Activated T-helper 17 cell treated with anti-CD3 and anti-CD28 coated beads, Interleukin-2, amount 50 U/mL, for 72 hours (primary cell): ENCODE data around the gene TRIM62. TPM values are rescaled to one million over a fixed set of nuclear protein-coding genes. Genes with fewer than 3 reads are reported as not detected.

Experiments used
- ATAC-seq: fragments of 150-1000 bp; cut with Tn5 transposase; replicated peaks from 2 replicates; pipeline ENCODE4 v1.10.0; 2021; ENCODE audit warnings: mild to moderate bottlenecking, moderate library complexity
- H3K27ac Mint-ChIP-seq: one replicate; pipeline ENCODE4 v1.8.0; 2022; ENCODE audit warnings: mixed read lengths
- H3K27me3 Mint-ChIP-seq: one replicate; pipeline ENCODE4 v1.8.0; 2022; ENCODE audit warnings: mixed read lengths
- H3K36me3 Mint-ChIP-seq: one replicate; pipeline ENCODE4 v1.8.0; 2022; ENCODE audit warnings: low read depth, mild to moderate bottlenecking, mixed read lengths
- H3K4me1 Mint-ChIP-seq: one replicate; pipeline ENCODE4 v1.8.0; 2022; ENCODE audit warnings: mixed read lengths
- H3K4me3 Mint-ChIP-seq: one replicate; pipeline ENCODE4 v1.8.0; 2022; ENCODE audit warnings: mild to moderate bottlenecking, mixed read lengths
- H3K9me3 Mint-ChIP-seq: one replicate; pipeline ENCODE4 v1.8.0; 2022; ENCODE audit warnings: mixed read lengths
- total RNA-seq, 2 donors: library from RNA; stranded (reverse); gene quantifications; one replicate each; pipeline ENCODE4 v1.2.3, GENCODE V29; 2022

TRIM62 gene
- total RNA-seq, 2 donors from 2014 or later = 4.3 to 6.5 TPM

DNA sequence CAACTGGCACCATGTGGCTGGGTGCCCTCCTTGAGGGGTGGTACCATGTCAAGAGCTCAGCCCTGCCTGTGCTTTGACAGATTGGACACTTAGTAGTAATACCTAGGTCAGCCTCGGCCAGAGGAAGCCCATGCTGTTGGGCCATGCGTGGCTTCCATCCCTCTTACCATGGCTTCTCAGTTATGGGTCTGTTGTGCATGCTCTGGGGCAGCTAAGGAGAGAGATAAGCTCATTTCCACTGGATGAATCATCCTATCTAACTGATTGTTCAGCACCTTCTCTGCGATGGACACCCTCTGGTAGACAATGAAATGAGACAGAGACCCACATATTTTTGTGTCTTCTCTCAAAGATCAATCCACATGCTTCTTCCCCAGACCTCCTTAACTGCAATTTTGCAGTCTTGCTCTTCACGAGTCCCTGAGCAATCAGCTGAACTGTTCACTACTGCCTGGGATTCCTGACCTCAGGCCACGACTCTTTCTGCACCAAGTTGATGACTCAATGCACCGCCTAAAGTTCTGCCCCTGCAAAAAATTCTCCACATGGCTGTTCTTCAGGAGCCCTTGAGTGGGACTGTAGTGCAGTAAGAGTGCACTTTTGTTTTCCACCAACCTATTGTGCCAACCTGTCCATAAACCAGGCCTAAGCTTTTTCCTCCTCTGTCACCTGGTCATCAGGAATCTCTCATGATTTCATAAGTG lies 6.9 kb upstream of the TRIM62 start:
- Mint-ChIP-seq H3K4me3 (no peak overlapping the region), H3K27me3 (peaks cover 14% of the 10 kb centered on the region), H3K36me3 (no peaks in the 10 kb centered on the region), H3K9me3 (no peaks in the 10 kb centered on the region), H3K27ac (no peak overlapping the region), H3K4me1 (peaks cover 8% of the 10 kb centered on the region)
- ATAC-seq = no peak

DNA sequence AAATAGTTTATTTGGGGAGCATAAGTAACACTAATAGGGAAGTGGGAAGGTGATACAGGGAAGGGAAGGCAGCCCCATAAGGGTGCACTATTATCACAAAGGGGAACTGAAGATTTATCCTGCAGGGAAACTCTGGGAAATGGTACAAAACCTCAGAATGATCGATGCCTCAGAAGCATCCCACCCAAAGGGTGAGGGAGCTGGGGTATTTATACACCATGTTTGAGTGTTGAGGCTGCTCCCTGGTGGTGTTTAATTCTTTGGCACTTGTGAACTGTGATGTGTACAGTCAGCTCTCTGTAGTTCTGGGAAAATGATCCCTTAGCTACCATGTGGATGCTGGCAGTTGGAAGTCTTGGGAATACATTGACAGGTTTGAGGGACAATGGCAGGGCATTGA lies 5.1 kb upstream of the TRIM62 start:
- no peaks in the 10 kb centered on the region for H3K36me3 Mint-ChIP-seq

DNA sequence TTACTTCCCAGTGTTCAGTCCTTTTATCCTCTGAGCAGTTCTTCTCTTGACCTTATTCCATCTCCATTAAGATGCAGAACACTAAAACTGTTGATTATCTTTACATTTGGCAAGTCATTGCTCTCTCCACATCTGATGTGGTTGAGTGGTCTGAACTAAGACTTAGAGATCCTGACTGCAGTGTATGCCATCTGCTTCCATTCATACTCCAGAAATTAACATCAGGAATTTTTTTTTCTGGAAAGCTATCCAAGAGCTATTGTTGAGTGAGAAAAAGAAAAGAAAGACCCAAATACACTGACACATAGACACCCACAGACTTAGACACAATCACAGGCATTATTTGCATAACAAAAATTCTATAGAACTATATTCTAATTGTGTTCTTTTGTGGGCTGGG lies 3.7 kb upstream of the TRIM62 start:
- H3K27ac Mint-ChIP-seq = no peak overlapping the region
- no peaks in the 10 kb centered on the region for H3K36me3 Mint-ChIP-seq
- peaks cover 3% of the 10 kb centered on the region for H3K27me3 Mint-ChIP-seq
- H3K4me1 Mint-ChIP-seq = peaks cover 7% of the 10 kb centered on the region
- ATAC-seq = no peak
- no peak overlapping the region for H3K4me3 Mint-ChIP-seq
- no peaks in the 10 kb centered on the region for H3K9me3 Mint-ChIP-seq

More for the DNA sequence above, 5.1 kb upstream of the TRIM62 start:
- H3K27me3 Mint-ChIP-seq = peaks cover 3% of the 10 kb centered on the region
- ATAC-seq = no peak
- peaks cover 8% of the 10 kb centered on the region for H3K4me1 Mint-ChIP-seq
- H3K9me3 Mint-ChIP-seq = no peaks in the 10 kb centered on the region
- no peak overlapping the region for H3K4me3 Mint-ChIP-seq
- no peak overlapping the region for H3K27ac Mint-ChIP-seq

DNA sequence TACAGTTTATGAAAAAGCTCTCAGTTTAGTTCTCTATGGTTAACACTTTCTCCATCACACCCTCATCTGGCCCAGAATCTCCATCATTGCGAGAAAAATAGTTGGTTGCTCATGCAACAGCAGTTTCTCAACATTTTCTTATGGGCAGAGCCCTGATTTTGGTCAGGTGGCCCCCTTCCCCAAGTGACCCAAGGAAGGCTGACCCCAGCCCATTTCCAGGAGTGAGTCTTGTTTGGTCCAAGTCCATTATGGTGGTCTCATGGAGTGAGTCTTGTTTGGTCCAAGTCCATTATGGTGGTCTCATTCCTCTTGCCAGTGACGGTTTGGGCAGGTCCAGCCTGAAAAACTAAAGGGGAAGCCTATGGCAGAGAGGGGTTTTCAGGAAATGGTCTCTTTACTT lies 1.5 kb upstream of the TRIM62 start:
- H3K4me3 Mint-ChIP-seq = peak overlapping the region; percentile 67
- no peak overlapping the region for H3K27ac Mint-ChIP-seq
- H3K9me3 Mint-ChIP-seq = no peaks in the 10 kb centered on the region
- no peak for ATAC-seq
- peaks cover 17% of the 10 kb centered on the region for H3K4me1 Mint-ChIP-seq
- no peaks in the 10 kb centered on the region for H3K36me3 Mint-ChIP-seq
- H3K27me3 Mint-ChIP-seq = peaks cover 3% of the 10 kb centered on the region

DNA sequence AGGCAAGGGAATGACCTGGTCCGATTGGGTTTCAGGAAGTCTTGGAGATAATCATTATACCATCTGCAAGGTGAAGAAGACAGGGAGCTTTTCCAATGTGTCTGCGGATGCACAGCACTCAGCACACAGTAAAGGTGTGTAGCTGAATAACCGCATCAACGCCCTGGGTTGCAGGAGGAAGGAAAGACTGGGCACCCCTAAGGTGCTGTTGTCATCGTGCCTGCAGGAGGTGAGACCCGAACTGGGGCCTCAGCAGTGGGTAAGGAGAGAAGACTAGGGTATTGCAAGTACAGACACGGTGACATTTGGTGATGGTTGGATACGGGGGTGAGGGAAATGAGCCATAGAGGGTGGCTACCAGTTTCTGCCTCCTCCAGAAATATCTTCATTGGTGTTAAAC lies 1.1 kb upstream of the TRIM62 start:
- Mint-ChIP-seq H3K27ac (no peak overlapping the region), H3K9me3 (no peaks in the 10 kb centered on the region), H3K4me3 (peak overlapping the region; percentile 67), H3K27me3 (peaks cover 3% of the 10 kb centered on the region), H3K4me1 (peaks cover 17% of the 10 kb centered on the region), H3K36me3 (no peaks in the 10 kb centered on the region)
- no peak for ATAC-seq

DNA sequence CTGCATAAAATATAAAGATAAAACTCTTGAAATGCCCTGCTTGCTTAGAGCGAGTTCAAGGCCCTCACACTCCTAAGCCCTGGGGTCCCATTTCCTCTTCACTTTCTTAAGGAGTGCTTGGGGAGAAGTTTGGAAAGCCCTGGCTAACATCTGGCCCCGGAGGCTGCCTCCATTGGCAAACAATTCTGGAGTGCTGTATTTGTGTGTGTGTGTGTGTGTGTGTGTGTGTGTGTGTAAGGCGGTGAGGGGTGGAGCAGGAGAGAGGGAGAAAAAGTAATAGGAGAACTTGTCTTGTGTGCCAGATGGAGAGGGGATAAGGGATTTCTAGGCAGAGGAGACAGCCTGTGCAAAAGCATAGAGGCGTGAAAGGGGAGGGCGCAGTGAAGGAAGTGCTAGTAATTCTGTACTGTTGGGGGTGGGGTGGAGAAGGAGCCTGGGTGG lies 578 bp upstream of the TRIM62 start:
- Mint-ChIP-seq H3K4me1 (peaks cover 17% of the 10 kb centered on the region), H3K4me3 (peak overlapping the region; percentile 67), H3K36me3 (no peaks in the 10 kb centered on the region), H3K9me3 (no peaks in the 10 kb centered on the region), H3K27ac (no peak overlapping the region), H3K27me3 (peaks cover 3% of the 10 kb centered on the region)
- ATAC-seq = no peak

DNA sequence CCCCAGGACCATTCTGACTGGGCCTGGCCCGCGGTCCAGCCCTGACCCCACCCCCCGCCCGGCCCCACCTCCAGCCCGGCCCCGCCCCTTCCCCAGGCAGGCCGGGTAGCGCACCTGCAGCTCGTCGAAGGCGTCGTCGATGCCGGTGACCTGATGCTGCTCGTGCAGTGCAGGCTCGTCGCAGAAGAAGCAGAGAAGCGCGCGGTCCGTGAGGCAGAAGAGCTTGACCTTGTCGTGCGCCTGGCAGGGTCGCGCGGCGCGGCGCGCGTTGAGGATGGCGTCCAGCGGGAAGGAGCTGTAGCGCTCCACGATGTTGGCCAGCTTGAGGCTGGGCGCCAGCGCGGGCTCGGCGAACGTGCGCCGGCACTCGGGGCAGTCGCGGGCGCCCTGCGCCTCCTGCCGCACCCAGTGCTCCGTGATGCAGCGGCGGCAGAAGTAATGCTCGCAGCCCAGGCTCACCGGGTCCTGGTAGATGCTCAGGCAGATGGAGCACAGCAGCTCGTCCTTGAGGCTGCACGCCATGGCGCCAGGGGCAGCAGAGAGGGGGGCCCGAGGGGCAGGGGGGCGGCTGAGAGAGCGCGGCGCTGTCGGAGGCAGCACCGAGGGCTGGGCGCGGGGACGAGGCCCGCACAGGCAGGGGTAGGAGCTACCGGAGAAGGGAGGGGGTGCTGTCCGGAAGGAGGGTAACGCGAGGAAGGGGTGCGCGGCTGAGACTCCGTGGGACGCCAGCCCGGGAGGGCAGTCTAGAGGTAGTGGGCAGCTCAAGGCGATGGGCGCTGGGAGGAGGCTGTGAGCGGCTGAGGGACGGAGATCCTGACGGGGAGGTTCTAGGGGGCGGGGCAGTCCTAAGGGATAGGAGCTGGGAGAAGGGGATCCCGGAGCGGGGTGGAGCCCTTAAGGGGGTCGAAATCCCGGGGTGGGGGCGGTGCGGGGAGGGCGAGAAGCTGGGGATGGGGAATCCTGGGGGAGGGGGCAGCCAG lies 642 bp downstream of the TRIM62 start:
- peak overlapping the region; percentile 67 for H3K4me3 Mint-ChIP-seq
- peak; percentile 94 for ATAC-seq
- H3K27me3 Mint-ChIP-seq = peaks cover 3% of the 10 kb centered on the region
- peak overlapping the region; percentile 17 for H3K27ac Mint-ChIP-seq
- no peaks in the 10 kb centered on the region for H3K9me3 Mint-ChIP-seq
- no peaks in the 10 kb centered on the region for H3K36me3 Mint-ChIP-seq
- peaks cover 17% of the 10 kb centered on the region for H3K4me1 Mint-ChIP-seq

DNA sequence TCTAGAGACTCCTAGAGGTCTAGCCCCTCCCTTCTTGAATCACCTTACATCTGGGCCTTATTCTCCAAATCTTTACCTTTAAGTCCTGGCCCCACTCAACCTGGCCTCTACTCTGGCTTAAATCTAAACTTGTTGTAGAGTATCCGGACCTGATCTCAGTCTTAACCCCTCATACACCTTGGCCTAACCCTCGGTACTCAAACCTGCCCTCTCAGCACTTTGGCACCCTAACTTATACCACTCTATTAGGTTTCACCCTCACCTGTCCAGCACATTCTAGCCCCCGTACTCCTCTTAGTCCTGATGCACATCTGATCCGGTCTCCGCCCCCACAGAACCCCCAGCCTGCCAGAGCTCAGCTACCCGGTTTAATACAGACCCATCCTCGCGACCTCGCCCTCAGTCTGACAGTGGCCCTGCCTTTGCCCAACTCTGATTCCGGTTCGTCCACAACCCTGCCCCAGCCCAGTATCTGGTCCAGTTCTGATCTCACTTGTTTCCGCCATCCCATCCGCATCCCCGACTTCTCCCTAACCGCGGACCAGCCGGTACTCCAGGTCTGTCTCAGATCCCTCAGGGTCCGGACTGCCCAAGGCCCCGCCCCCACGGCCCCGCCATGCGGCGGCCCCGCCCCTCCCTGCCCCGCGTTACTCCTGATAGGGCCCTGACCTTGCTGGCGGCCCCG lies 1.5 kb downstream of the TRIM62 start:
- peak; percentile 22 for ATAC-seq
- H3K9me3 Mint-ChIP-seq = no peaks in the 10 kb centered on the region
- H3K36me3 Mint-ChIP-seq = no peaks in the 10 kb centered on the region
- H3K27me3 Mint-ChIP-seq = peaks cover under 1% of the 10 kb centered on the region
- peak overlapping the region; percentile 67 for H3K4me3 Mint-ChIP-seq
- H3K4me1 Mint-ChIP-seq = peaks cover 17% of the 10 kb centered on the region
- H3K27ac Mint-ChIP-seq = peak overlapping the region; percentile 17

DNA sequence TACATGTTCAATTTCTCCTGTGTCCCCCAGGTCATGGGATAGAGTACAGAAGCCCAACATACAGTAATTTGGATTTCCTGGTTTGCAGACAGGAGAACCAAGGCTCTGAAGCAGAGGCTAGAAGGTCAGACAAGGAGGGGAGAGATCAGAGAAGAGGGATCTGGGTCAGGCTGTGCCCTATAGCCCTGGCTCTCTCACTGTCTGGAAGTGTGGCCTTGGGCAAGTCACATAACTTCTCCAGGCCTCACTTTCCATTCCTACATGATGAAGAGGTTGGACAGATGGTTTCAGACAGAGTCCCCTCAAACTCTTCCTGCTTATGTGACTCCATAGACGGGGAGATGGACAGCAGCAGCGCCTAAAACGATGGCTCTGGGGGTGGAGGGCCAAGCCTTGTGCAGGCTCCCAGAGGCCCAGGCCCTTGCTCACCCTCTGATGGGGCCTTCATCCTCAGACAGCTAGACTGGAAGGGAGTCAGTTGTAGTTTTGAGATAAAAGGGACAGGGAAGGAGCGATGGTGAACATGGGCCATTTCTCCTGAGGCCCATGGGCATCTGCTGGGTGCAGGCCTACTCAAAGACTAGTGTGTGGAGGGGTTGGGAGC lies 2.9 kb downstream of the TRIM62 start:
- peaks cover 17% of the 10 kb centered on the region for H3K4me1 Mint-ChIP-seq
- H3K27me3 Mint-ChIP-seq = no peaks in the 10 kb centered on the region
- peak overlapping the region; percentile 3 for H3K27ac Mint-ChIP-seq
- no peaks in the 10 kb centered on the region for H3K9me3 Mint-ChIP-seq
- no peak for ATAC-seq
- H3K36me3 Mint-ChIP-seq = no peaks in the 10 kb centered on the region
- H3K4me3 Mint-ChIP-seq = no peak overlapping the region

DNA sequence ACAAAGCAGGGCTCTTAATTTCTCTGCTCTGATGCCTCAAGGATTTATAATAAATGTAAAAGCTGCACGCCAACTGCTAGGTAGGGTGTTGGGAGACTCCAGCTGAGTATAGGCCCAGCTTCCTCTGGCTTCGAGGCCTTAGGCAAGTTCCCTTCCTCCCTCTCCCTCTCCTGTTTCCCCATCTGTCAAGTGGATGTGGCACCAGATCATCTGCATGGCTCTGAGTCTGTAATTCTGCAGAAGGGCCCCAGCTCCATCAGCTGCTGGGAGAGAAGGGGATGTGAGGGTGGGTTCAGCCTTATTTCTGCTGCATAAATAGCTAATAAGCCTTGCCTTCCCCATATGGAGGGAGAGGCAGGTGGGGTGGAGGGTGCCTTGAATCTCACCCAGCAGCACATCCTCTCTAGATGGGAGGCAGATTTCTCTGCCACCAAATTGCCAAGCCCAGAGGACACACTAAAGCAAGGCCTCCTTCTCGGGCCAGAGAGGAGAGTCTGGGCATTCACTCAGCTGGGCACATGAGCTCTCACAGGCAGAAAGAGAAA lies 3.8 kb downstream of the TRIM62 start:
- Mint-ChIP-seq H3K27me3 (no peaks in the 10 kb centered on the region), H3K27ac (peak overlapping the region; percentile 3), H3K4me3 (no peak overlapping the region), H3K36me3 (no peaks in the 10 kb centered on the region), H3K4me1 (peaks cover 20% of the 10 kb centered on the region), H3K9me3 (no peaks in the 10 kb centered on the region)
- no peak for ATAC-seq

DNA sequence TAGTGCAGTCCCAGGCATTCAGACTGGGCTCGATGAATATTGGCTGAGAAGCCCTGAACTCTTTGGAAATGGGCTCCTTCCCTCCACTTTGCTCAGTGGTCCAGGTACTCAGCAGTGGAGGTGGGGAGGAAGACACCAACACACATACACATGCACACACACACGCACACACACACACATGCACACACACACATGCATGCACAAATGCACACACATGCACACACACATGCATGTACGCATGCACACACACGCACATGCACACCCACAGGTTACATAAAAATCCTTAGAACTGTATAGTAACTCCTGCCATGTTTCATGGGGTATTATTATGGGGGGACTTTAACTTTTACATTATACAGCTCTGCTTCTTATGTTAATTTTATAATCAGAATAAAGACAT lies 5.0 kb downstream of the TRIM62 start:
- H3K27ac Mint-ChIP-seq = no peak overlapping the region

DNA sequence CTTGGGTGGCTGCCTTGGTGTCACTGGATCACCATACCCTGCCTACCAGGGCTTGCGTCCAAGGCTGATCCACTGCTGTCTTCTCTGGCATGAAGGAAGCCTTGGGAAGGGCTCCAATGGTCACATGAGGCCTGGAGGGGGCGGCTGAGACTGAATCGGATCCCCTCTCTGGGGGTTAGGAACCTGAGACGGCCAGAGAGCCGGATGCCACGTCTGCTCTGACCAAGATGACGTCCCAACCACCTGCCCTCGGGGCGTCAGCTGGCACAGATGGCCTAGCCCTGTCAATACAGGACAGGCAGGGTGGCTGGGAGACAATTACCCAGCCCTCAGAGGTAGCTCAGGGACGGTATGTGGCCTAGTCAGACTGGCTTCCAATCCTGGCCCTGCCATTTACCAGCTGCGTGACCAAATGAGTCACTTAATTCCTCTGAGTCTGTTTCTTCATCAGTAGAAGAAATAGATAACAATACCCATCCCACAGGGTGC lies 5.4 kb downstream of the TRIM62 start:
- no peak for ATAC-seq
- H3K4me1 Mint-ChIP-seq = peaks cover 24% of the 10 kb centered on the region
- no peaks in the 10 kb centered on the region for H3K27me3 Mint-ChIP-seq
- H3K27ac Mint-ChIP-seq = no peak overlapping the region
- no peaks in the 10 kb centered on the region for H3K9me3 Mint-ChIP-seq
- H3K36me3 Mint-ChIP-seq = no peaks in the 10 kb centered on the region
- H3K4me3 Mint-ChIP-seq = no peak overlapping the region

More for the DNA sequence above, 5.0 kb downstream of the TRIM62 start:
- H3K4me3 Mint-ChIP-seq = no peak overlapping the region
- H3K27me3 Mint-ChIP-seq = no peaks in the 10 kb centered on the region
- ATAC-seq = no peak
- H3K36me3 Mint-ChIP-seq = no peaks in the 10 kb centered on the region
- H3K4me1 Mint-ChIP-seq = peaks cover 24% of the 10 kb centered on the region
- no peaks in the 10 kb centered on the region for H3K9me3 Mint-ChIP-seq

DNA sequence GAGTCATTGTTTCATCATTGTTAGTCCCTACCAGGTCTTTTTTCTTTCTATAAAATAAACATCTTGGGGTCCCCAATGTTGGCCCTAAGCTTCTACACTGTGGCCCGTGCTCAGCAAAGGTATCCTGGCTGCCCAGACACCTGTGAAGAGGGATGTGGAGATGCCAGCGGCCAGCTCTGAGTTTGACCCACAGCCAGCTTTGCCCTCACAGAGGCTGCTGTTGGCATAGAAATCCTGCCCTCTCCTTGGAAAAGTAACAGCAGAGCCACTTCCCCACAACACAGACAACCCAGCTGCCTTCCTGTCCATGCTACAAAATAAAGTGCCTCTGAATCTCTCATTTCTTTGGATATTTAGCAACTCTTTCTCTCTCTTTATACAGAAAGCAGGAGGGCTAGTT lies 6.0 kb downstream of the TRIM62 start:
- H3K27ac Mint-ChIP-seq = no peak overlapping the region
- no peaks in the 10 kb centered on the region for H3K9me3 Mint-ChIP-seq
- H3K36me3 Mint-ChIP-seq = no peaks in the 10 kb centered on the region
- H3K4me1 Mint-ChIP-seq = peaks cover 22% of the 10 kb centered on the region
- no peaks in the 10 kb centered on the region for H3K27me3 Mint-ChIP-seq
- ATAC-seq = no peak
- no peak overlapping the region for H3K4me3 Mint-ChIP-seq

DNA sequence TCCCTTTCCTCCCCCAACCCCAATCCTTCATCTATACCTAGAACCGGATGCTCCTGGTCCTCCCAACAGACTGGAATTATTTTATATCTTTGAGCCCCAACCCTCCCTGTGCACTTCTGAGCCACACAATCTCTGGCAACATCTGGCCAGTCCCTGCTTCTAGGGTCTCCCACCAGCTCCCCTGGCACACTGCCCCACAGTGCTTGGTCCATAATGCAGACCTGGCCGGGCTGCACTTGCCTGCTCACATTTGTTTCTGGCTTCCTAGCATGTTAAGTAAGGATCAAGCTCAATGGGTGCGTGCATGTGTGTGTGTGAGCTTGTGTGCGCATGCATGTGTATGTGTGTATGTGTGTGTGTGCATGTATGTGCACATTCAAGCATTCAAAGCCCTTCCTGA lies 8.8 kb downstream of the TRIM62 start:
- Mint-ChIP-seq H3K4me3 (no peak overlapping the region), H3K9me3 (no peaks in the 10 kb centered on the region), H3K27ac (no peak overlapping the region), H3K27me3 (no peaks in the 10 kb centered on the region), H3K4me1 (peaks cover 8% of the 10 kb centered on the region), H3K36me3 (no peaks in the 10 kb centered on the region)
- ATAC-seq = no peak
